Left ventricle myocardium inferior (tissue), 1 donor: ENCODE results near the gene HOXA9. TPM values are rescaled to one million over a fixed set of nuclear protein-coding genes. Genes with fewer than 3 reads are reported as not detected.

ENCODE experiments used
- DNase-seq: peaks from one replicate; pipeline ENCODE4 v3.0.0-alpha.2; 2020
- H3K27ac ChIP-seq: fragments of 200-600 bp; replicated peaks from 2 replicates; pipeline ENCODE4 v1.8.0; 2021
- H3K27me3 ChIP-seq: fragments of 200-600 bp; 2 replicates; pipeline ENCODE4 v1.8.0; 2021; ENCODE audit warnings: low read depth
- H3K36me3 ChIP-seq: fragments of 200-600 bp; 2 replicates; pipeline ENCODE4 v1.8.0; 2021
- H3K4me1 ChIP-seq: fragments of 200-600 bp; 2 replicates; pipeline ENCODE4 v1.8.0; 2021
- H3K4me3 ChIP-seq: fragments of 200-600 bp; 2 replicates; pipeline ENCODE4 v1.8.0; 2021; ENCODE audit warnings: mild to moderate bottlenecking, moderate library complexity
- H3K9me3 ChIP-seq: fragments of 200-600 bp; replicated peaks from 2 replicates; pipeline ENCODE4 v1.8.0; 2021
- CTCF ChIP-seq: fragments of 200-600 bp; IDR thresholded peaks from 2 replicates; pipeline ENCODE4 v1.8.0; 2021; ENCODE audit warnings: antibody characterized with exemption, mild to moderate bottlenecking, borderline replicate concordance
- intact Hi-C: fragments of 100-400 bp; cut with micrococcal nuclease; formaldehyde crosslinking; loops from one replicate; pipeline ENCODE4 v1.11.0; 2022
- total RNA-seq: library from RNA; stranded (reverse); fragmentation: NEBNext Ultra II Directional; extraction: Animal tissue kit (Norgen Biotek cat#: 25700); gene quantifications from one replicate; pipeline ENCODE4 v1.2.1, GENCODE V29; 2021
- donor health status: DM: no; HTN: yes; CAD: no; lungs with severe emphysema.

Gene HOXA9
- total RNA-seq, 1 donor from 2014 or later: not detected

- no peaks in the 10 kb centered on the region for H3K9me3 ChIP-seq
- no peak overlapping the region for H3K4me3 ChIP-seq
- TF ChIP-seq CTCF: no peak
- no peak overlapping the region for H3K27ac ChIP-seq
- H3K4me1 ChIP-seq: peaks cover 10% of the 10 kb centered on the region
- no peak for DNase-seq
- H3K27me3 ChIP-seq: peaks cover 100% of the 10 kb centered on the region
- H3K36me3 ChIP-seq: no peaks in the 10 kb centered on the region
- intact Hi-C loops: no loop called here
Measured at GRCh38 chr7:27126596-27127327, 38.6 kb downstream of the HOXA9 start.

- Histone ChIP-seq H3K4me1 (peaks cover 6% of the 10 kb centered on the region), H3K27ac (no peak overlapping the region), H3K27me3 (peaks cover 98% of the 10 kb centered on the region), H3K36me3 (no peaks in the 10 kb centered on the region), H3K9me3 (no peaks in the 10 kb centered on the region), H3K4me3 (no peak overlapping the region)
- intact Hi-C loops: no loop called here
- TF ChIP-seq CTCF: no peak
- no peak for DNase-seq
Measured at GRCh38 chr7:27125986-27126394, 39.3 kb downstream of the HOXA9 start.

GRCh38 chr7:27124902-27125689 is 40.2 kb downstream of the HOXA9 start:
- Histone ChIP-seq H3K4me3 (no peak overlapping the region), H3K27me3 (peaks cover 98% of the 10 kb centered on the region), H3K9me3 (no peaks in the 10 kb centered on the region), H3K27ac (no peak overlapping the region), H3K4me1 (no peaks in the 10 kb centered on the region), H3K36me3 (no peaks in the 10 kb centered on the region)
- TF ChIP-seq CTCF: no peak
- intact Hi-C loops: no loop called here
- no peak for DNase-seq

GRCh38 chr7:27124096-27124901 is 41.0 kb downstream of the HOXA9 start:
- H3K27me3 ChIP-seq: peaks cover 98% of the 10 kb centered on the region
- DNase-seq: no peak
- intact Hi-C loops: no loop called here

More at GRCh38 chr7:27124096-27124901, 41.0 kb downstream of the HOXA9 start:
- H3K4me1 ChIP-seq: no peaks in the 10 kb centered on the region
- H3K27ac ChIP-seq: no peak overlapping the region
- H3K4me3 ChIP-seq: no peak overlapping the region
- no peaks in the 10 kb centered on the region for H3K9me3 ChIP-seq
- no peak for TF ChIP-seq CTCF
- no peaks in the 10 kb centered on the region for H3K36me3 ChIP-seq
